GM23338 (cell line): ENCODE measurements around the gene DDX23.

Experiments
- POLR2AphosphoS5 ChIP-seq: IDR thresholded peaks from 2 replicates; pipeline ENCODE4 v1.6.1; 2016; ENCODE audit warnings: antibody characterized with exemption, low read depth
- ZNF331 ChIP-seq: fragments of 250-450 bp; sonication (Bioruptor Pico); IDR thresholded peaks from 2 replicates; pipeline ENCODE4 v1.5.0; 2020; ENCODE audit warnings: low read depth, mild to moderate bottlenecking, moderate library complexity
- TF ChIP-seq, protein P1 (sequence below), 2 experiments: fragments of 200-600 bp in 1 of 2; sonication (generic) in 1 of 2; conservative IDR thresholded peaks; 2 replicates each; pipeline versions ENCODE4 v1.5.1 to v1.6.1; 2016 to 2017; ENCODE audit warnings: antibody characterized with exemption in 2 of 2, low read depth in 2 of 2, mild to moderate bottlenecking in 2 of 2, moderate library complexity in 1 of 2

DNA sequence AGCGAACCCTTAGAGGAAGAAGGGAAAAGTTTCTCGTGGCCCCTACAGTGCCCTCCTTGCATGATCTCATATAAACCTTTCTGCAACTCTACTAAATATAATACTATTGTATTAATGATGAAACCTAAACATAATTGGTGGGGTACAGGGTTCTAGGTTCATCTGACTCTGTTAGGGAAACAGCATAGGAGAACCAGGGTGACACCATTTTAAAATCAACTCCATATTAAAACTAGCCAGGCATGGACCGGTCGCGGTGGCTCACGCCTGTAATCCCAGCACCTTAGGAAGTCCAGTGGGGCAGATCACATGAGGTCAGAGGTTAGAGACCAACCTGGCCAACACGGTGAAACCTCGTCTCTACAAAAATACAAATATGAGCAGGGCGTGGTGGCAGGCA, 28.7 kb upstream of the DDX23 start:
- TF ChIP-seq, protein P1, sequence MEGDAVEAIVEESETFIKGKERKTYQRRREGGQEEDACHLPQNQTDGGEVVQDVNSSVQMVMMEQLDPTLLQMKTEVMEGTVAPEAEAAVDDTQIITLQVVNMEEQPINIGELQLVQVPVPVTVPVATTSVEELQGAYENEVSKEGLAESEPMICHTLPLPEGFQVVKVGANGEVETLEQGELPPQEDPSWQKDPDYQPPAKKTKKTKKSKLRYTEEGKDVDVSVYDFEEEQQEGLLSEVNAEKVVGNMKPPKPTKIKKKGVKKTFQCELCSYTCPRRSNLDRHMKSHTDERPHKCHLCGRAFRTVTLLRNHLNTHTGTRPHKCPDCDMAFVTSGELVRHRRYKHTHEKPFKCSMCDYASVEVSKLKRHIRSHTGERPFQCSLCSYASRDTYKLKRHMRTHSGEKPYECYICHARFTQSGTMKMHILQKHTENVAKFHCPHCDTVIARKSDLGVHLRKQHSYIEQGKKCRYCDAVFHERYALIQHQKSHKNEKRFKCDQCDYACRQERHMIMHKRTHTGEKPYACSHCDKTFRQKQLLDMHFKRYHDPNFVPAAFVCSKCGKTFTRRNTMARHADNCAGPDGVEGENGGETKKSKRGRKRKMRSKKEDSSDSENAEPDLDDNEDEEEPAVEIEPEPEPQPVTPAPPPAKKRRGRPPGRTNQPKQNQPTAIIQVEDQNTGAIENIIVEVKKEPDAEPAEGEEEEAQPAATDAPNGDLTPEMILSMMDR (conservative IDR thresholded peaks at IDR 0.05; ENCODE audit: low read depth in 2 of 2): no peak
- no peak for TF ChIP-seq POLR2AphosphoS5
- TF ChIP-seq ZNF331: no peak
